Hepatocyte (in vitro differentiated cells): Measurements from ENCODE around the gene NRF1. TPM values are rescaled to one million over a fixed set of nuclear protein-coding genes. Genes with fewer than 3 reads are reported as not detected.
"Not testable (repeated sequence)": the region's sequence is repeated elsewhere in the genome, so short reads cannot be mapped to it uniquely, and the experiment has no call there.

ENCODE experiments used
- DNase-seq: peaks from one replicate; pipeline ENCODE4 v3.0.0-alpha.2; 2016; ENCODE audit warnings: low spot score
- H2AFZ ChIP-seq: fragments of 200-600 bp; sonication (generic); 2 replicates; pipeline ENCODE4 v1.6.0; 2016; ENCODE audit warnings: antibody characterized with exemption, mild to moderate bottlenecking
- H3K27ac ChIP-seq: fragments of 200-600 bp; sonication (generic); 2 replicates; pipeline ENCODE4 v1.5.1; 2016; ENCODE audit warnings: mild to moderate bottlenecking
- H3K27me3 ChIP-seq: fragments of 200-600 bp; sonication (generic); 2 replicates; pipeline ENCODE4 v1.6.1; 2016
- H3K36me3 ChIP-seq: fragments of 200-600 bp; sonication (generic); replicated peaks from 2 replicates; pipeline ENCODE4 v1.5.1; 2016; ENCODE audit warnings: low read depth; ENCODE audit not compliant: insufficient read depth
- H3K4me1 ChIP-seq: fragments of 200-600 bp; sonication (generic); 2 replicates; pipeline ENCODE4 v1.5.1; 2016; ENCODE audit warnings: mild to moderate bottlenecking, moderate library complexity; ENCODE audit not compliant: insufficient read depth
- H3K4me2 ChIP-seq: fragments of 200-600 bp; sonication (generic); 2 replicates; pipeline ENCODE4 v1.6.0; 2016
- H3K4me3 ChIP-seq: fragments of 200-600 bp; sonication (generic); 2 replicates; pipeline ENCODE4 v1.5.1; 2016; ENCODE audit warnings: mild to moderate bottlenecking
- H3K79me2 ChIP-seq: fragments of 200-600 bp; sonication (generic); 2 replicates; pipeline ENCODE4 v1.6.0; 2017; ENCODE audit warnings: mild to moderate bottlenecking
- H3K9me2 ChIP-seq: fragments of 200-600 bp; sonication (generic); replicated peaks from 2 replicates; pipeline ENCODE4 v1.6.0; 2017; ENCODE audit warnings: mild to moderate bottlenecking; ENCODE audit not compliant: insufficient read depth
- H3K9me3 ChIP-seq: fragments of 200-600 bp; sonication (generic); 2 replicates; pipeline ENCODE4 v1.5.1; 2016; ENCODE audit warnings: low read depth, mild to moderate bottlenecking
- H4K20me1 ChIP-seq: fragments of 200-600 bp; sonication (generic); 2 replicates; pipeline ENCODE4 v1.6.0; 2016; ENCODE audit warnings: mild to moderate bottlenecking; ENCODE audit not compliant: insufficient read depth, poor library complexity, severe bottlenecking
- CTCF ChIP-seq: fragments of 200-600 bp; sonication (generic); IDR thresholded peaks from 2 replicates; pipeline ENCODE4 v1.5.1; 2016; ENCODE audit warnings: antibody characterized with exemption, mild to moderate bottlenecking; ENCODE audit not compliant: poor library complexity
- EZH2 ChIP-seq: fragments of 200-600 bp; sonication (generic); IDR thresholded peaks from 2 replicates; pipeline ENCODE4 v1.6.1; 2016; ENCODE audit warnings: antibody characterized with exemption, mild to moderate bottlenecking, borderline replicate concordance
- EZH2phosphoT487 ChIP-seq: fragments of 200-600 bp; sonication (generic); IDR thresholded peaks from one replicate; pipeline ENCODE4 v1.6.1; 2018; ENCODE audit warnings: antibody characterized with exemption, mild to moderate bottlenecking, low read depth, moderate library complexity; ENCODE audit not compliant: unreplicated experiment, severe bottlenecking
- WGBS: methylation state at CpG from one replicate; pipeline ENCODE4 v1.1.6; 2016; ENCODE audit warnings: low lambda C conversion rate; ENCODE audit errors: missing lambda C conversion rate; 5-methylcytosine and 5-hydroxymethylcytosine counted together
- polyA plus RNA-seq: library from polyadenylated mRNA; unstranded; fragments of >200 nt; fragmentation: Nextera tagmentation; extraction: Ambion mirVana; gene quantifications from 2 replicates; pipeline ENCODE4 v1.2.1, GENCODE V29; 2016
- total RNA-seq: library from RNA; depleted of rRNA; stranded (reverse); fragments of >200 nt; gene quantifications from 2 replicates; pipeline ENCODE4 v1.2.3, GENCODE V29; 2014

NRF1 gene
- total and polyA plus RNA-seq, 2 experiments from 2014 or later = 11.2 to 12.0 TPM

GRCh38 chr7:129635300-129636029 is 23.9 kb downstream of the NRF1 start:
- H3K27ac ChIP-seq = no peak overlapping the region
- H3K27me3 ChIP-seq = no peaks in the 10 kb centered on the region
- peak; percentile 76 for DNase-seq
- H3K36me3 ChIP-seq = no peaks in the 10 kb centered on the region
- no peak overlapping the region for H3K4me3 ChIP-seq
- 32% methylated on average over 6 of the region's 6 CpGs for WGBS
- H3K79me2 ChIP-seq = peaks cover 75% of the 10 kb centered on the region
- peaks cover 19% of the 10 kb centered on the region for H4K20me1 ChIP-seq
- no peak overlapping the region for H3K4me2 ChIP-seq
- no peaks in the 10 kb centered on the region for H3K4me1 ChIP-seq
- H3K9me3 ChIP-seq = no peaks in the 10 kb centered on the region
- TF ChIP-seq CTCF (peak; percentile 81), EZH2 (no peak)
- no peaks in the 10 kb centered on the region for H3K9me2 ChIP-seq
- no peak overlapping the region for H2AFZ ChIP-seq

GRCh38 chr7:129636030-129636550 is 24.6 kb downstream of the NRF1 start:
- H3K79me2 ChIP-seq = peaks cover 71% of the 10 kb centered on the region
- H4K20me1 ChIP-seq = peaks cover 14% of the 10 kb centered on the region

GRCh38 chr7:129636641-129637040 is 25.1 kb downstream of the NRF1 start:
- Histone ChIP-seq H3K27ac (no peak overlapping the region), H3K4me2 (no peak overlapping the region), H2AFZ (no peak overlapping the region), H3K79me2 (peaks cover 68% of the 10 kb centered on the region), H4K20me1 (peaks cover 8% of the 10 kb centered on the region), H3K27me3 (no peaks in the 10 kb centered on the region), H3K4me1 (no peaks in the 10 kb centered on the region), H3K9me3 (no peaks in the 10 kb centered on the region), H3K4me3 (no peak overlapping the region), H3K9me2 (no peaks in the 10 kb centered on the region), H3K36me3 (no peaks in the 10 kb centered on the region)
- no peak for DNase-seq
- no peak for TF ChIP-seq CTCF
- no peak for TF ChIP-seq EZH2phosphoT487
- no peak for TF ChIP-seq EZH2
- whole genome bisulfite sequencing = 95% methylated on average over 4 of the region's 4 CpGs

More at GRCh38 chr7:129636030-129636550, 24.6 kb downstream of the NRF1 start:
- H3K4me1 ChIP-seq, H3K27ac ChIP-seq, H3K9me3 ChIP-seq, DNase-seq, H3K36me3 ChIP-seq, H3K9me2 ChIP-seq, H3K4me3 ChIP-seq, H3K27me3 ChIP-seq, H3K4me2 ChIP-seq, H2AFZ ChIP-seq: not testable (repeated sequence)
- 80% methylated on average over 5 of the region's 5 CpGs for WGBS

- Histone ChIP-seq H3K9me2 (no peaks in the 10 kb centered on the region), H3K27ac (no peak overlapping the region), H3K4me1 (no peaks in the 10 kb centered on the region), H4K20me1 (peaks cover 7% of the 10 kb centered on the region), H3K4me3 (no peak overlapping the region), H3K27me3 (no peaks in the 10 kb centered on the region), H3K36me3 (no peaks in the 10 kb centered on the region), H2AFZ (no peak overlapping the region), H3K4me2 (no peak overlapping the region), H3K79me2 (peaks cover 43% of the 10 kb centered on the region), H3K9me3 (no peaks in the 10 kb centered on the region)
- no peak for TF ChIP-seq CTCF
- TF ChIP-seq EZH2phosphoT487 = no peak
- DNase-seq = no peak
- 86% methylated on average over 2 of the region's 2 CpGs for WGBS
Observed at GRCh38 chr7:129640400-129640799, 28.9 kb downstream of the NRF1 start.
